ENCODE data around the gene FOXA1. TPM values are rescaled to one million over a fixed set of nuclear protein-coding genes. Genes with fewer than 3 reads are reported as not detected.

Gene FOXA1
- total and polyA plus RNA-seq, 2 of the 4 experiments (the other 2 are of a cell fraction): 0.18 to 0.31 TPM

GRCh38 chr14:37566811-37567371 is 28.2 kb downstream of the FOXA1 start:
- ATAC-seq (ENCODE audit: low read depth) (no peak), DNase-seq (no peak)
- no peak overlapping the region for H4K8ac ChIP-seq (ENCODE audit: low read depth in 2 of 2, low read length in 2 of 2)
- no peak overlapping the region for H2AK5ac ChIP-seq (ENCODE audit: low read depth, low read length)
- POLR2A ChIA-PET (ENCODE audit: unreplicated experiment): no interaction called here
- H3K9me3 ChIP-seq (ENCODE audit: control insufficient read depth, insufficient read depth, low read length): no peaks in the 10 kb centered on the region
- H3K27me3 ChIP-seq (ENCODE audit: control insufficient read depth, insufficient read depth, low read length): no peaks in the 10 kb centered on the region
- no TSS peak for BruUV-seq (replicated peaks)
- no peak overlapping the region for H2BK15ac ChIP-seq (ENCODE audit: low read depth, low read length)
- intact Hi-C loops (cut with micrococcal nuclease) (no loop called here), in situ Hi-C loops (cut with MboI; ENCODE audit: low sequenced_read_pairs) (no loop called here), dilution Hi-C loops (cut with HindIII; ENCODE audit: low sequenced_read_pairs, unreplicated experiment) (no loop called here)
- H3K9me1 ChIP-seq (ENCODE audit: insufficient read depth, low read length): no peaks in the 10 kb centered on the region
- H3K18ac ChIP-seq (ENCODE audit: low read depth, low read length): no peak overlapping the region
- no peak overlapping the region for H3K23ac ChIP-seq (ENCODE audit: low read depth, low read length)
- no peaks in the 10 kb centered on the region for H3K79me1 ChIP-seq (ENCODE audit: low read depth in 1 of 2, low read length in 2 of 2)
- no peak overlapping the region for H3K14ac ChIP-seq (replicated peaks; ENCODE audit: low read depth, low read length)
- no peaks in the 10 kb centered on the region for H4K20me1 ChIP-seq (ENCODE audit: insufficient read depth, low read length)
- H3K56ac ChIP-seq (ENCODE audit: extremely low read depth, insufficient read depth, low read length): no peak overlapping the region
- no peak overlapping the region for H2AFZ ChIP-seq (replicated peaks; ENCODE audit: low read length, poor library complexity)
- no peak overlapping the region for H3K27ac ChIP-seq (ENCODE audit: insufficient read depth, low read length)
- H2AK9ac ChIP-seq (replicated peaks; ENCODE audit: low read depth, low read length, poor library complexity): no peak overlapping the region
- WGBS, 2 experiments (ENCODE audit: extremely low coverage in 2 of 2, insufficient read length in 1 of 2): no CpG with 5 or more reads among the region's 3 CpGs
- H3K4me3 ChIP-seq (ENCODE audit: insufficient read depth, low read depth, low read length): no peak overlapping the region
- H2BK120ac ChIP-seq (ENCODE audit: low read depth, low read length): no peak overlapping the region
- H3K9ac ChIP-seq (ENCODE audit: low read depth, low read length): no peak overlapping the region
- H3K4me1 ChIP-seq (ENCODE audit: control insufficient read depth, insufficient read depth, low read length): no peaks in the 10 kb centered on the region
- no peak overlapping the region for H3K4ac ChIP-seq (ENCODE audit: low read depth, low read length)
- H2BK20ac ChIP-seq (ENCODE audit: low read depth, low read length): no peak overlapping the region
- H4K5ac ChIP-seq (ENCODE audit: low read depth, low read length): no peak overlapping the region
- H3K36me3 ChIP-seq (ENCODE audit: control insufficient read depth, insufficient read depth, low read length): no peaks in the 10 kb centered on the region
- no peak overlapping the region for H3K4me2 ChIP-seq (ENCODE audit: low read depth, low read length)
- CTCF ChIA-PET: no interaction called here
- H4K91ac ChIP-seq (ENCODE audit: insufficient read depth, low read depth, low read length): no peak overlapping the region
- no peak overlapping the region for H2BK5ac ChIP-seq (ENCODE audit: low read depth, low read length, poor library complexity, severe bottlenecking)
- TF ChIP-seq POLR2A (IDR thresholded peaks at IDR 0.05; ENCODE audit: low read depth, low read length) (no peak), RCOR1 (IDR thresholded peaks at IDR 0.05; ENCODE audit: insufficient replicate concordance, low read length) (no peak), MAZ (IDR thresholded peaks at IDR 0.05; ENCODE audit: borderline replicate concordance, low read depth, low read length) (no peak), MXI1 (IDR thresholded peaks at IDR 0.05; ENCODE audit: borderline replicate concordance, low read depth, low read length) (no peak)
- TF ChIP-seq, protein P1, sequence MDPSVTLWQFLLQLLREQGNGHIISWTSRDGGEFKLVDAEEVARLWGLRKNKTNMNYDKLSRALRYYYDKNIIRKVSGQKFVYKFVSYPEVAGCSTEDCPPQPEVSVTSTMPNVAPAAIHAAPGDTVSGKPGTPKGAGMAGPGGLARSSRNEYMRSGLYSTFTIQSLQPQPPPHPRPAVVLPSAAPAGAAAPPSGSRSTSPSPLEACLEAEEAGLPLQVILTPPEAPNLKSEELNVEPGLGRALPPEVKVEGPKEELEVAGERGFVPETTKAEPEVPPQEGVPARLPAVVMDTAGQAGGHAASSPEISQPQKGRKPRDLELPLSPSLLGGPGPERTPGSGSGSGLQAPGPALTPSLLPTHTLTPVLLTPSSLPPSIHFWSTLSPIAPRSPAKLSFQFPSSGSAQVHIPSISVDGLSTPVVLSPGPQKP (IDR thresholded peaks at IDR 0.05; ENCODE audit: borderline replicate concordance, low read depth, low read length): no peak
